ENCODE results near the gene KIAA1217.

The KIAA1217 gene

GRCh38 chr10:24501056-24501711 is 292.2 kb downstream of the KIAA1217 start:
- H2BK15ac ChIP-seq (ENCODE audit: low read length) = no peak overlapping the region
- H3K27ac ChIP-seq (replicated peaks; ENCODE audit: low read length) = no peak overlapping the region
- H3K4ac ChIP-seq (ENCODE audit: low read length) = no peak overlapping the region
- H3K9ac ChIP-seq (ENCODE audit: low read depth, low read length, poor library complexity) = no peak overlapping the region
- H2AK5ac ChIP-seq (ENCODE audit: low read depth, low read length) = no peak overlapping the region
- no peaks in the 10 kb centered on the region for H3K27me3 ChIP-seq (ENCODE audit: control insufficient read depth in 3 of 3, insufficient read depth in 3 of 3, low read depth in 1 of 3, low read length in 3 of 3)
- H2BK5ac ChIP-seq (ENCODE audit: low read length) = no peak overlapping the region
- H4K8ac ChIP-seq (ENCODE audit: low read depth, low read length) = no peak overlapping the region
- H3K9me3 ChIP-seq (replicated peaks in 1 of 2; ENCODE audit: control insufficient read depth in 2 of 2, insufficient read depth in 1 of 2, low read depth in 1 of 2, low read length in 2 of 2) = no peaks in the 10 kb centered on the region
- no peak overlapping the region for H3K18ac ChIP-seq (ENCODE audit: low read length)
- peaks cover 0 to 7% of the 10 kb centered on the region in 2 donors for H3K36me3 ChIP-seq (replicated peaks in 1 of 2; ENCODE audit: control insufficient read depth in 2 of 2, insufficient read depth in 2 of 2, low read length in 2 of 2)
- no peak overlapping the region for H2BK120ac ChIP-seq (ENCODE audit: low read depth, low read length)
- no peak for DNase-seq (ENCODE audit: low spot score)
- no peak overlapping the region for H2BK12ac ChIP-seq (ENCODE audit: low read length)
- WGBS, 2 donors (ENCODE audit: extremely low coverage in 2 of 2, insufficient read length in 2 of 2, insufficient replicate concordance in 1 of 2) = no CpG with 5 or more reads among the region's 10 CpGs
- H4K91ac ChIP-seq (ENCODE audit: low read depth, low read length, poor library complexity) = no peak overlapping the region
- no peaks in the 10 kb centered on the region for H3K79me1 ChIP-seq (ENCODE audit: low read depth, low read length)
- no peak overlapping the region for H3K4me3 ChIP-seq (ENCODE audit: low read length in 2 of 2)
- H2AFZ ChIP-seq (ENCODE audit: low read length) = no peak overlapping the region
- H3K4me1 ChIP-seq (ENCODE audit: control insufficient read depth in 2 of 2, insufficient read depth in 1 of 2, low read depth in 1 of 2, low read length in 2 of 2) = no peaks in the 10 kb centered on the region
- H3K4me2 ChIP-seq (ENCODE audit: insufficient read depth, low read length, poor library complexity, severe bottlenecking) = no peak overlapping the region
- H3K23ac ChIP-seq (ENCODE audit: low read depth, low read length, poor library complexity) = no peak overlapping the region
- H3K14ac ChIP-seq (ENCODE audit: low read length) = no peak overlapping the region

- H2BK5ac ChIP-seq (ENCODE audit: low read length) = no peak overlapping the region
- H2AFZ ChIP-seq (ENCODE audit: low read length) = no peak overlapping the region
- H2BK15ac ChIP-seq (ENCODE audit: low read length) = no peak overlapping the region
- no peak overlapping the region for H3K27ac ChIP-seq (replicated peaks; ENCODE audit: low read length)
- H4K8ac ChIP-seq (ENCODE audit: low read depth, low read length) = no peak overlapping the region
- H3K9ac ChIP-seq (ENCODE audit: low read depth, low read length, poor library complexity) = no peak overlapping the region
- no peaks in the 10 kb centered on the region for H3K27me3 ChIP-seq (ENCODE audit: control insufficient read depth in 3 of 3, insufficient read depth in 3 of 3, low read depth in 1 of 3, low read length in 3 of 3)
- H4K91ac ChIP-seq (ENCODE audit: low read depth, low read length, poor library complexity) = no peak overlapping the region
- H3K14ac ChIP-seq (ENCODE audit: low read length) = no peak overlapping the region
- no CpG with 5 or more reads among the region's 10 CpGs for WGBS, 2 donors (ENCODE audit: extremely low coverage in 2 of 2, insufficient read length in 2 of 2, insufficient replicate concordance in 1 of 2)
- no peak overlapping the region for H3K4me3 ChIP-seq (ENCODE audit: low read length in 2 of 2)
- H2AK5ac ChIP-seq (ENCODE audit: low read depth, low read length) = no peak overlapping the region
- no peak overlapping the region for H2BK120ac ChIP-seq (ENCODE audit: low read depth, low read length)
- H3K4me1 ChIP-seq (ENCODE audit: control insufficient read depth in 2 of 2, insufficient read depth in 1 of 2, low read depth in 1 of 2, low read length in 2 of 2) = no peaks in the 10 kb centered on the region
- H3K36me3 ChIP-seq (replicated peaks in 1 of 2; ENCODE audit: control insufficient read depth in 2 of 2, insufficient read depth in 2 of 2, low read length in 2 of 2) = peaks cover 0 to 7% of the 10 kb centered on the region in 2 donors
- no peak overlapping the region for H3K18ac ChIP-seq (ENCODE audit: low read length)
- DNase-seq (ENCODE audit: low spot score) = no peak
- no peak overlapping the region for H2BK12ac ChIP-seq (ENCODE audit: low read length)
- no peak overlapping the region for H3K4ac ChIP-seq (ENCODE audit: low read length)
- H3K9me3 ChIP-seq (replicated peaks in 1 of 2; ENCODE audit: control insufficient read depth in 2 of 2, insufficient read depth in 1 of 2, low read depth in 1 of 2, low read length in 2 of 2) = peaks cover 0 to 8% of the 10 kb centered on the region in 2 donors
- H3K4me2 ChIP-seq (ENCODE audit: insufficient read depth, low read length, poor library complexity, severe bottlenecking) = no peak overlapping the region
- no peak overlapping the region for H3K23ac ChIP-seq (ENCODE audit: low read depth, low read length, poor library complexity)
- H3K79me1 ChIP-seq (ENCODE audit: low read depth, low read length) = no peaks in the 10 kb centered on the region
Observed at GRCh38 chr10:24502006-24502405, 293.1 kb downstream of the KIAA1217 start.

- H3K27me3 ChIP-seq (ENCODE audit: control insufficient read depth in 3 of 3, insufficient read depth in 3 of 3, low read depth in 1 of 3, low read length in 3 of 3) = no peaks in the 10 kb centered on the region
- no peak overlapping the region for H4K8ac ChIP-seq (ENCODE audit: low read depth, low read length)
- no peak overlapping the region for H3K23ac ChIP-seq (ENCODE audit: low read depth, low read length, poor library complexity)
- H2BK12ac ChIP-seq (ENCODE audit: low read length) = no peak overlapping the region
- no peak overlapping the region for H3K4ac ChIP-seq (ENCODE audit: low read length)
- H4K91ac ChIP-seq (ENCODE audit: low read depth, low read length, poor library complexity) = no peak overlapping the region
- H2AK5ac ChIP-seq (ENCODE audit: low read depth, low read length) = no peak overlapping the region
- no peak overlapping the region for H3K27ac ChIP-seq (replicated peaks; ENCODE audit: low read length)
- no peak overlapping the region for H2AFZ ChIP-seq (ENCODE audit: low read length)
- peaks cover 0 to 8% of the 10 kb centered on the region in 2 donors for H3K9me3 ChIP-seq (replicated peaks in 1 of 2; ENCODE audit: control insufficient read depth in 2 of 2, insufficient read depth in 1 of 2, low read depth in 1 of 2, low read length in 2 of 2)
- H2BK5ac ChIP-seq (ENCODE audit: low read length) = no peak overlapping the region
- no peak overlapping the region for H3K14ac ChIP-seq (ENCODE audit: low read length)
- no peak overlapping the region for H2BK120ac ChIP-seq (ENCODE audit: low read depth, low read length)
- no peak overlapping the region for H3K4me2 ChIP-seq (ENCODE audit: insufficient read depth, low read length, poor library complexity, severe bottlenecking)
- peaks cover 0 to 7% of the 10 kb centered on the region in 2 donors for H3K36me3 ChIP-seq (replicated peaks in 1 of 2; ENCODE audit: control insufficient read depth in 2 of 2, insufficient read depth in 2 of 2, low read length in 2 of 2)
- DNase-seq (ENCODE audit: low spot score) = no peak
- no peak overlapping the region for H2BK15ac ChIP-seq (ENCODE audit: low read length)
- H3K4me3 ChIP-seq (ENCODE audit: low read length in 2 of 2) = no peak overlapping the region
- H3K18ac ChIP-seq (ENCODE audit: low read length) = no peak overlapping the region
- WGBS, 2 donors (ENCODE audit: extremely low coverage in 2 of 2, insufficient read length in 2 of 2, insufficient replicate concordance in 1 of 2) = no CpG with 5 or more reads among the region's 6 CpGs
- H3K4me1 ChIP-seq (ENCODE audit: control insufficient read depth in 2 of 2, insufficient read depth in 1 of 2, low read depth in 1 of 2, low read length in 2 of 2) = no peaks in the 10 kb centered on the region
- H3K9ac ChIP-seq (ENCODE audit: low read depth, low read length, poor library complexity) = no peak overlapping the region
- no peaks in the 10 kb centered on the region for H3K79me1 ChIP-seq (ENCODE audit: low read depth, low read length)
Observed at GRCh38 chr10:24502801-24503460, 294.0 kb downstream of the KIAA1217 start.

GRCh38 chr10:24503461-24504320 is 294.8 kb downstream of the KIAA1217 start:
- Histone ChIP-seq H2AFZ (ENCODE audit: low read length) (peak overlapping the region; percentile 36), H3K9ac (ENCODE audit: low read depth, low read length, poor library complexity) (no peak overlapping the region), H3K4me1 (ENCODE audit: control insufficient read depth in 2 of 2, insufficient read depth in 1 of 2, low read depth in 1 of 2, low read length in 2 of 2) (no peaks in the 10 kb centered on the region), H2BK15ac (ENCODE audit: low read length) (no peak overlapping the region), H2BK120ac (ENCODE audit: low read depth, low read length) (no peak overlapping the region), H2BK5ac (ENCODE audit: low read length) (no peak overlapping the region), H3K4ac (ENCODE audit: low read length) (no peak overlapping the region), H2BK12ac (ENCODE audit: low read length) (no peak overlapping the region), H3K79me1 (ENCODE audit: low read depth, low read length) (no peaks in the 10 kb centered on the region), H3K4me3 (ENCODE audit: low read length in 2 of 2) (no peak overlapping the region), H3K9me3 (replicated peaks in 1 of 2; ENCODE audit: control insufficient read depth in 2 of 2, insufficient read depth in 1 of 2, low read depth in 1 of 2, low read length in 2 of 2) (peaks cover 0 to 8% of the 10 kb centered on the region in 2 donors), H4K91ac (ENCODE audit: low read depth, low read length, poor library complexity) (no peak overlapping the region), H3K4me2 (ENCODE audit: insufficient read depth, low read length, poor library complexity, severe bottlenecking) (no peak overlapping the region), H2AK5ac (ENCODE audit: low read depth, low read length) (no peak overlapping the region), H3K27ac (replicated peaks; ENCODE audit: low read length) (no peak overlapping the region), H3K36me3 (replicated peaks in 1 of 2; ENCODE audit: control insufficient read depth in 2 of 2, insufficient read depth in 2 of 2, low read length in 2 of 2) (peaks cover 0 to 7% of the 10 kb centered on the region in 2 donors), H4K8ac (ENCODE audit: low read depth, low read length) (no peak overlapping the region), H3K27me3 (ENCODE audit: control insufficient read depth in 3 of 3, insufficient read depth in 3 of 3, low read depth in 1 of 3, low read length in 3 of 3) (no peaks in the 10 kb centered on the region), H3K23ac (ENCODE audit: low read depth, low read length, poor library complexity) (no peak overlapping the region), H3K18ac (ENCODE audit: low read length) (no peak overlapping the region), H3K14ac (ENCODE audit: low read length) (no peak overlapping the region)
- DNase-seq (ENCODE audit: low spot score) = peak; percentile 37
- no CpG with 5 or more reads among the region's 12 CpGs for WGBS, 2 donors (ENCODE audit: extremely low coverage in 2 of 2, insufficient read length in 2 of 2, insufficient replicate concordance in 1 of 2)

All from neuronal stem cell (in vitro differentiated cells).